ENCODE measurements around the gene KNDC1. TPM values are rescaled to one million over a fixed set of nuclear protein-coding genes. Genes with fewer than 3 reads are reported as not detected.

KNDC1 gene
- total and polyA plus RNA-seq, 2 of the 13 experiments (the other 11 are each of a cell fraction or from before 2014, with no cell fraction given), result 0.69 TPM; not detected in 1

DNA sequence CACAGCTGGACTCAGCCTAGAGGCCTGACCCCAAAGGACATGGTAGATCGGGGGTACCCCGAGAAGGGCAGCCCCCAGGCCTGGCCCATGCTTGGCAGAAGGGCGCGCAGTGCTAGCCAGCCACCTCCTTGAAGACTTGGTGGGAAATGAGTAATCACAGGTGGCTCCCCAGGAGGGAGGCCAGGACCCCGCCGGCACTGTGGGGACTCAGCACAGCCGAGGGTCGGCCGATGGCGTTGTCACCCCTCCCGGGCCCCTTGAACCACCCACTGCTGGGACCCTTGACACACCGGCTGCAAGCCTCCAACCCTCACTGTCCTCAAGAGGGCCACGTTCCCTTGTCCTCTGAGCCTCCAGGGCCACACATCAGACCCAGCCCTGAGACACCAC lies 44.6 kb upstream of the KNDC1 start (continued):
- no peak for TF ChIP-seq NR2F1 (CRISPR knock-in tag; IDR thresholded peaks at IDR 0.05)
- TF ChIP-seq PHB2 (IDR thresholded peaks at IDR 0.05; ENCODE audit: partially characterized antibody), result no peak

DNA sequence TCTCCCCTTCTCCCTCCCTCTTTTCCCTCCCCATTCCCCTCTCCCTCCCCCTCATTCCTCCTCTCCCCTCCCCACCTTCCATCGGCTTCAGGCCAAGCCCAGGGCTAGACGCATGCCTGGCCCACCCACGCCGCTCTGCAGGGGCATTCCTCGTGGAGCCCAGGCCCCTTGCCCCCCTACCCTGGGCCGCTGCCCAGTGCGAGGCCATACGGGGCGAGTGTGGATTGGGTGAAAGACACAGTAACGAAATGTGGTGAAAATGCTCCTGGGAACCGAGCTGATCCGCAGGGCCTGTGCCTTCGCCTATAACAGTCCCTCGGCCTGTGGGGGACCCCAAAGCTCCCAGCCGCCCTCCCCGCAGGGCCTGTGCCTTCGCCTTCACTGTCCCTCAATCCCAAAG lies 44.0 kb upstream of the KNDC1 start:
- CTCF ChIA-PET (ENCODE audit: low intra/inter-chr PET ratio, low total read pairs), result no interaction called here
- no peak for ATAC-seq

DNA sequence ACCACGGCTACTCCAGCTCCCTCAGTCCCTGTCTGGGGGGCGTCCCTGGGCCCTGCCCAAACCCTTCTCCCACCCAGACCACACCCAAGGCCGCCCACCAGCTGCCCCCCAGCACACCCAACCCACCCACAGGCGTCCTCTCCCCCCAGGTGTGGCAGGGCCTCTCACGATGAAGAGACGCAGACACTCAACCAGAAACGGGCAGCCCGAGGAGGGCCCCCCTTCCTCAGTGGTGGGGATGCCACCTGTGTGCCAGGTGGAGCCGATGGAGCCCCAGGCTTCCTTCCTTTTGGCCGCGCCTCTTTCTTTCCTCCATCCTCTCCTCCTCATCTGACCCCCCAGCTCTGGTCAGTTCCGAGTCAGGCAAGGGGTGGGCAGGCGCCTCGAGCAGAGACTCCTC lies 43.6 kb upstream of the KNDC1 start:
- no TSS peak for BruUV-seq (replicated peaks)
- no peaks in the 10 kb centered on the region for H3K4me1 ChIP-seq (ENCODE audit: insufficient read depth, low read length)
- no peaks in the 10 kb centered on the region for H3K79me2 ChIP-seq (ENCODE audit: insufficient read depth, low read length)
- H3K27me3 ChIP-seq (ENCODE audit: control insufficient read depth in 1 of 2, insufficient read depth in 2 of 2, low read length in 2 of 2), result peaks cover 7 to 39% of the 10 kb centered on the region in 2 experiments; a peak in 4 of 5 replicates
- DNase-seq (ENCODE audit: low spot score), result no peak
- 27% methylated on average over 9 of the region's 14 CpGs for WGBS (ENCODE audit: low lambda C conversion rate)
- H3K27ac ChIP-seq (ENCODE audit: extremely low read length, insufficient read depth, low read length), result no peak overlapping the region
- no peak for ATAC-seq
- no peak for FAIRE-seq
- H4K20me1 ChIP-seq (ENCODE audit: insufficient read depth, low read length), result no peaks in the 10 kb centered on the region
- ChIA-PET CTCF (ENCODE audit: low intra/inter-chr PET ratio, low total read pairs) (no interaction called here), POLR2A (no interaction called here)
- H2AFZ ChIP-seq (ENCODE audit: low read length), result no peak overlapping the region
- no peak overlapping the region for H3K9ac ChIP-seq (ENCODE audit: insufficient read depth, low read depth, low read length)
- no peaks in the 10 kb centered on the region for H3K36me3 ChIP-seq (replicated peaks in 1 of 2; ENCODE audit: control insufficient read depth in 1 of 2, insufficient read depth in 2 of 2, low read length in 2 of 2)
- in situ Hi-C loops (cut with HindIII; ENCODE audit: extremely low pct_ligation_motif_present, low pct_unique_long_range_greater_than_20kb), result no loop called here
- no peaks in the 10 kb centered on the region for H3K9me3 ChIP-seq (ENCODE audit: low read length)
- no peak overlapping the region for H3K4me3 ChIP-seq (replicated peaks in 1 of 3; ENCODE audit: insufficient read depth in 1 of 3, low read depth in 2 of 3, low read length in 3 of 3)
- TF ChIP-seq MIER3 (CRISPR knock-in tag; IDR thresholded peaks at IDR 0.05; ENCODE audit: borderline replicate concordance) (no peak), PAX8 (CRISPR knock-in tag; IDR thresholded peaks at IDR 0.05; ENCODE audit: borderline replicate concordance) (no peak), PAWR (CRISPR knock-in tag; IDR thresholded peaks at IDR 0.05; ENCODE audit: borderline replicate concordance) (no peak), PHB2 (IDR thresholded peaks at IDR 0.05; ENCODE audit: partially characterized antibody) (no peak)
- intact Hi-C loops (cut with micrococcal nuclease; ENCODE audit: unreplicated experiment), result no loop called here
- H3K4me2 ChIP-seq (ENCODE audit: low read depth, low read length), result no peak overlapping the region

More for the DNA sequence above, 44.0 kb upstream of the KNDC1 start:
- WGBS (ENCODE audit: low lambda C conversion rate), result 5% methylated on average over 11 of the region's 17 CpGs
- POLR2A ChIA-PET, result no interaction called here
- H3K27me3 ChIP-seq (ENCODE audit: control insufficient read depth in 1 of 2, insufficient read depth in 2 of 2, low read length in 2 of 2), result peaks cover 7 to 39% of the 10 kb centered on the region in 2 experiments; a peak in 4 of 5 replicates
- no TSS peak for BruUV-seq (replicated peaks)
- TF ChIP-seq ZNF432 (CRISPR knock-in tag; IDR thresholded peaks at IDR 0.05; ENCODE audit: borderline replicate concordance) (no peak), ETV5 (CRISPR knock-in tag; IDR thresholded peaks at IDR 0.05; ENCODE audit: borderline replicate concordance) (no peak), ZNF10 (CRISPR knock-in tag; IDR thresholded peaks at IDR 0.05; ENCODE audit: borderline replicate concordance, low read depth) (no peak), ZNF296 (CRISPR knock-in tag; conservative IDR thresholded peaks at IDR 0.05) (no peak), ZNF550 (CRISPR knock-in tag; IDR thresholded peaks at IDR 0.05; ENCODE audit: borderline replicate concordance) (no peak), HNRNPK (IDR thresholded peaks at IDR 0.05; ENCODE audit: low read depth, low read length, poor library complexity, severe bottlenecking) (peak; percentile 38)
- no peak overlapping the region for H3K9ac ChIP-seq (ENCODE audit: insufficient read depth, low read depth, low read length)
- no peak for DNase-seq (ENCODE audit: low spot score)
- H3K36me3 ChIP-seq (replicated peaks in 1 of 2; ENCODE audit: control insufficient read depth in 1 of 2, insufficient read depth in 2 of 2, low read length in 2 of 2), result no peaks in the 10 kb centered on the region
- intact Hi-C loops (cut with micrococcal nuclease; ENCODE audit: unreplicated experiment) (no loop called here), in situ Hi-C loops (cut with HindIII; ENCODE audit: extremely low pct_ligation_motif_present, low pct_unique_long_range_greater_than_20kb) (no loop called here)
- H2AFZ ChIP-seq (ENCODE audit: low read length), result no peak overlapping the region
- H3K9me3 ChIP-seq (ENCODE audit: low read length), result no peaks in the 10 kb centered on the region
- H3K79me2 ChIP-seq (ENCODE audit: insufficient read depth, low read length), result no peaks in the 10 kb centered on the region
- H3K27ac ChIP-seq (ENCODE audit: extremely low read length, insufficient read depth, low read length), result no peak overlapping the region
- no peaks in the 10 kb centered on the region for H4K20me1 ChIP-seq (ENCODE audit: insufficient read depth, low read length)
- H3K4me2 ChIP-seq (ENCODE audit: low read depth, low read length), result no peak overlapping the region
- no peak overlapping the region for H3K4me3 ChIP-seq (replicated peaks in 1 of 3; ENCODE audit: insufficient read depth in 1 of 3, low read depth in 2 of 3, low read length in 3 of 3)
- no peaks in the 10 kb centered on the region for H3K4me1 ChIP-seq (ENCODE audit: insufficient read depth, low read length)
- no peak for FAIRE-seq

Measured in HepG2 (cell line).